Measurements from ENCODE around the gene SLMAP.

DNA sequence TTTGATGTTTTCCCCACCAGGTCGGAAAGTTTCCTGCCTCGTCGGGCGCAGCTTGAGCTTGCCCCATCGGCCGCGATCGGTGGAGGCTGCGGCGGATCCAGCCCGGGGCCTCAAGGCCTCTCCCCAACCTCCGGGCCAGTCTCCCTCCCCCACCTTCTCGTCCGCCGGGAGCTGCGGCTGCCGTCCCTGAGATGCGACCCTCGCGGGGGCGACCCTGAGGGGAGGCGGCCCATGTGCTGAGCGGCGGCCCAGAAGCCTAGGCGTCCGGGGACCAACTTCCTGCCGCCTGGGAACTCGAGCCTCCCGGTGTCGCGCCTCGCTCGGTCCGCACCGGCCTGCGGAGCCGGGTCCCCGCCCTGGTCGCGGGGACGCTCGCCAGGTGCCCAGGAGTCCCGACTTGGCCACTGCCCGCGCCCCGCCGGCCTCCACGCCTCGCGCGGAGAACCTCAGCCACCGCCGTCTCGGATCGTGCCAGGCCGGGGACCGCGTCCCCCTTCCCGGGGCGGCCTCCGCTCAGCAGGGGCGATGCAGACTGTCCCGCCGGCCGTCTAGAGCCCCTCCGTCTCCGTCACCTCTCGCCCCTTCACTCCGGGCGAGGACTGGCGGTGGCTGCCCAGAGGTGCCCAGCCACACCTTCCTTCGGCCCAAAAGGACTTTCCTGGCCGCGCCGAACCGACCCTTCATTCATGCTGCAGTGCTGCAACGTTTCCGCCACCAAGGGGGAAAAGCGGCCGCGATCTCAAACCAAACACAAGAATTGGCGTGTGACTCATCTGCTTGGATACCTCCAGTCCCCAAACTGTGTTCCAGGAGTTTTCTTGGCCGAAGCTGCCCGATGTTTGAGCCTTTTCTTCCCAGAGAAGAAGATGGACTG lies 656 bp downstream of the SLMAP start:
- TF ChIP-seq, protein P1, sequence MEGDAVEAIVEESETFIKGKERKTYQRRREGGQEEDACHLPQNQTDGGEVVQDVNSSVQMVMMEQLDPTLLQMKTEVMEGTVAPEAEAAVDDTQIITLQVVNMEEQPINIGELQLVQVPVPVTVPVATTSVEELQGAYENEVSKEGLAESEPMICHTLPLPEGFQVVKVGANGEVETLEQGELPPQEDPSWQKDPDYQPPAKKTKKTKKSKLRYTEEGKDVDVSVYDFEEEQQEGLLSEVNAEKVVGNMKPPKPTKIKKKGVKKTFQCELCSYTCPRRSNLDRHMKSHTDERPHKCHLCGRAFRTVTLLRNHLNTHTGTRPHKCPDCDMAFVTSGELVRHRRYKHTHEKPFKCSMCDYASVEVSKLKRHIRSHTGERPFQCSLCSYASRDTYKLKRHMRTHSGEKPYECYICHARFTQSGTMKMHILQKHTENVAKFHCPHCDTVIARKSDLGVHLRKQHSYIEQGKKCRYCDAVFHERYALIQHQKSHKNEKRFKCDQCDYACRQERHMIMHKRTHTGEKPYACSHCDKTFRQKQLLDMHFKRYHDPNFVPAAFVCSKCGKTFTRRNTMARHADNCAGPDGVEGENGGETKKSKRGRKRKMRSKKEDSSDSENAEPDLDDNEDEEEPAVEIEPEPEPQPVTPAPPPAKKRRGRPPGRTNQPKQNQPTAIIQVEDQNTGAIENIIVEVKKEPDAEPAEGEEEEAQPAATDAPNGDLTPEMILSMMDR (IDR thresholded peaks at IDR 0.05) = no peak
- peak in 2 of 4 donors; percentile 7 to 19 for TF ChIP-seq POLR2AphosphoS5 (IDR thresholded peaks at IDR 0.05)

Data from sigmoid colon (tissue), 4 donors.